ENCODE measurements around the gene TTC23.
"Not testable (repeated sequence)": the region's sequence is repeated elsewhere in the genome, so short reads cannot be mapped to it uniquely, and the experiment has no call there.

The TTC23 gene

GRCh38 chr15:99117111-99117510 lies 132.3 kb downstream of the TTC23 start:
- Histone ChIP-seq H3K27ac (no peak overlapping the region), H3K4me2 (no peak overlapping the region), H2AFZ (ENCODE audit: low read depth) (no peak overlapping the region), H3K4me3 (IDR thresholded peaks at IDR 0.05; ENCODE audit: insufficient read depth, low read depth, low read length) (no peak overlapping the region), H4K20me1 (ENCODE audit: insufficient read depth) (no peaks in the 10 kb centered on the region), H3K9ac (no peak overlapping the region), H3K4me1 (ENCODE audit: low read depth, poor library complexity, severe bottlenecking) (no peaks in the 10 kb centered on the region), H3K27me3 (ENCODE audit: insufficient read depth, low read depth) (no peaks in the 10 kb centered on the region), H3K79me2 (ENCODE audit: insufficient read depth, low read depth) (no peaks in the 10 kb centered on the region), H3K36me3 (ENCODE audit: insufficient read depth) (no peaks in the 10 kb centered on the region)
- TF ChIP-seq CTCF (conservative IDR thresholded peaks at IDR 0.05; ENCODE audit: low read depth, low read length) = no peak

- Histone ChIP-seq H3K9ac (no peak overlapping the region), H3K4me2 (no peak overlapping the region), H3K27me3 (ENCODE audit: insufficient read depth, low read depth) (no peaks in the 10 kb centered on the region), H3K79me2 (ENCODE audit: insufficient read depth, low read depth) (no peaks in the 10 kb centered on the region), H3K4me1 (ENCODE audit: low read depth, poor library complexity, severe bottlenecking) (peaks cover 10% of the 10 kb centered on the region), H2AFZ (ENCODE audit: low read depth) (no peak overlapping the region), H3K36me3 (ENCODE audit: insufficient read depth) (no peaks in the 10 kb centered on the region), H3K27ac (no peak overlapping the region), H3K4me3 (IDR thresholded peaks at IDR 0.05; ENCODE audit: insufficient read depth, low read depth, low read length) (no peak overlapping the region), H4K20me1 (ENCODE audit: insufficient read depth) (no peaks in the 10 kb centered on the region)
- no peak for TF ChIP-seq CTCF (conservative IDR thresholded peaks at IDR 0.05; ENCODE audit: low read depth, low read length)
These were observed 133.8 kb downstream of the TTC23 start for GRCh38 chr15:99115300-99116215.

- Histone ChIP-seq H3K27ac (no peak overlapping the region), H4K20me1 (ENCODE audit: insufficient read depth) (no peaks in the 10 kb centered on the region), H3K4me2 (no peak overlapping the region), H3K4me1 (ENCODE audit: low read depth, poor library complexity, severe bottlenecking) (peaks cover 18% of the 10 kb centered on the region), H3K4me3 (IDR thresholded peaks at IDR 0.05; ENCODE audit: insufficient read depth, low read depth, low read length) (no peak overlapping the region), H3K79me2 (ENCODE audit: insufficient read depth, low read depth) (no peaks in the 10 kb centered on the region), H3K36me3 (ENCODE audit: insufficient read depth) (no peaks in the 10 kb centered on the region), H2AFZ (ENCODE audit: low read depth) (no peak overlapping the region), H3K27me3 (ENCODE audit: insufficient read depth, low read depth) (no peaks in the 10 kb centered on the region), H3K9ac (no peak overlapping the region)
- no peak for TF ChIP-seq CTCF (conservative IDR thresholded peaks at IDR 0.05; ENCODE audit: low read depth, low read length)
These were observed 134.7 kb downstream of the TTC23 start for GRCh38 chr15:99114511-99115299.

- no peaks in the 10 kb centered on the region for H3K36me3 ChIP-seq (ENCODE audit: insufficient read depth)
- H3K4me3 ChIP-seq (IDR thresholded peaks at IDR 0.05; ENCODE audit: insufficient read depth, low read depth, low read length) = no peak overlapping the region
- no peak for TF ChIP-seq CTCF (conservative IDR thresholded peaks at IDR 0.05; ENCODE audit: low read depth, low read length)
- H3K27ac ChIP-seq = no peak overlapping the region
- peaks cover 28% of the 10 kb centered on the region for H3K4me1 ChIP-seq (ENCODE audit: low read depth, poor library complexity, severe bottlenecking)
- no peak overlapping the region for H3K9ac ChIP-seq
- H3K79me2 ChIP-seq (ENCODE audit: insufficient read depth, low read depth) = no peaks in the 10 kb centered on the region
- no peak overlapping the region for H2AFZ ChIP-seq (ENCODE audit: low read depth)
- no peaks in the 10 kb centered on the region for H4K20me1 ChIP-seq (ENCODE audit: insufficient read depth)
- H3K27me3 ChIP-seq (ENCODE audit: insufficient read depth, low read depth) = no peaks in the 10 kb centered on the region
- H3K4me2 ChIP-seq = no peak overlapping the region
These were observed 135.7 kb downstream of the TTC23 start for GRCh38 chr15:99113547-99114271.

GRCh38 chr15:99111641-99112040 lies 137.7 kb downstream of the TTC23 start:
- H3K4me2 ChIP-seq; H3K27ac ChIP-seq; H4K20me1 ChIP-seq (ENCODE audit: insufficient read depth); H3K79me2 ChIP-seq (ENCODE audit: insufficient read depth, low read depth); H3K36me3 ChIP-seq (ENCODE audit: insufficient read depth); H3K4me3 ChIP-seq (IDR thresholded peaks at IDR 0.05; ENCODE audit: insufficient read depth, low read depth, low read length); H3K9ac ChIP-seq; H3K27me3 ChIP-seq (ENCODE audit: insufficient read depth, low read depth); H2AFZ ChIP-seq (ENCODE audit: low read depth): not testable (repeated sequence)
- peaks cover 48% of the 10 kb centered on the region for H3K4me1 ChIP-seq (ENCODE audit: low read depth, poor library complexity, severe bottlenecking)

Measured in KMS-11 (cell line).